ACC112 (cell line): ENCODE measurements around the gene EMID1.

Experiments
- H2AFZ ChIP-seq: fragments of 200-600 bp; sonication (generic); one replicate; pipeline ENCODE4 v1.6.0; 2017; ENCODE audit warnings: antibody characterized with exemption, low read length; ENCODE audit not compliant: unreplicated experiment
- H3K27ac ChIP-seq: fragments of 200-600 bp; sonication (generic); 2 replicates; pipeline ENCODE4 v1.5.1; 2014; ENCODE audit warnings: low read depth, mild to moderate bottlenecking, antibody characterized with exemption, low read length, moderate library complexity
- H3K27me3 ChIP-seq: fragments of 200-600 bp; sonication (generic); 2 replicates; pipeline ENCODE4 v1.6.1; 2014; ENCODE audit warnings: mild to moderate bottlenecking, antibody characterized with exemption, low read length, moderate library complexity, mixed read lengths; ENCODE audit not compliant: insufficient read depth
- H3K36me3 ChIP-seq: fragments of 200-600 bp; sonication (generic); 2 replicates; pipeline ENCODE4 v1.6.1; 2016; ENCODE audit warnings: mild to moderate bottlenecking, antibody characterized with exemption, low read length, moderate library complexity, mixed read lengths; ENCODE audit not compliant: insufficient read depth
- H3K4me1 ChIP-seq: fragments of 200-600 bp; sonication (generic); one replicate; pipeline ENCODE4 v1.6.1; 2016; ENCODE audit warnings: low read length, mixed read lengths; ENCODE audit not compliant: insufficient read depth, unreplicated experiment, control insufficient read depth
- H3K4me3 ChIP-seq: fragments of 200-600 bp; sonication (generic); 2 replicates; pipeline ENCODE4 v1.5.1; 2014; ENCODE audit warnings: mild to moderate bottlenecking, low read depth, low read length
- H3K79me2 ChIP-seq: fragments of 200-600 bp; sonication (generic); one replicate; pipeline ENCODE4 v1.6.0; 2016; ENCODE audit warnings: low read length; ENCODE audit not compliant: control insufficient read depth, unreplicated experiment, insufficient read depth

EMID1 gene

DNA sequence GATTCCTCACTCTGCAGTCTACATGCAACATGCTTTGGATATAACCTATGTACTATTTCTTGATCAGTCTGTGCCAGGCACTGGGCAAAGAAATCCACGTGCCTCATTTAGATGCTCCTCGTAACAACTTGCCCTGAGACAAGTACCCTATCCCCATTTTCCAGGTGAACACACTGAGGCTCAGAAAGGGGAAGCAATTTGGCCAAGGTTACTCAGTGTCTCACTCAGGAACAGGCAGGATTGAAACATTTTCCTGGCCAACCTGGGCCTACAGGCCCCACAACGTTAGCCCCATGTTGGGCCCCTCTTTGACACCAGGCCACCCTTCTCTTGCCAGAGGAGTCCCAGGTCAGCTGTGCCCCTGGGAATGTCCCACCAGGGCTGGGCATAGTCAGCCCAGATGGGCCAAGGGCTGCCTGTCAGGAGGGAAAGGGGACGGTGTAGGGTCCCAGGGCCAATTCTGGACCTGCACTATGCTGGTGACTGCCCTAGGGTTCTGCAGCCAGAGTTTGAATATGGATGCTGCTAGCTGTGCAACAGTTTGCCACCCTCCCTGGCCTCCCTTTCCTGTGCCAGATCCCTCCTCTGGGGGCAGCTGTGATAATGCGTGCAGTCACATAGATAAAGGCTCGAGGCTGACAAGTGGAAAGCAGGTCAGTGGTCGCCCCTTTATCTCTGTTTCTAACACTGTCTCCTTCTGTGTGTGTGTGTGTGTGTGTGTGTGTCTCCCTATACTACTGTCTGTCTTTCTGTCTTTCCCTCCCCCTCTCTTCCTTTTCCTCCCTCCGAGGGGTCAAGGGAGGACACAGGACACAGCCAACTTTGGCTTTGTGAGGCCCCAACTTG is 10.4 kb upstream of the EMID1 start:
- Histone ChIP-seq H3K27ac (no peak overlapping the region), H2AFZ (no peak overlapping the region), H3K79me2 (no peaks in the 10 kb centered on the region), H3K27me3 (no peaks in the 10 kb centered on the region), H3K4me3 (no peak overlapping the region), H3K36me3 (no peaks in the 10 kb centered on the region), H3K4me1 (no peaks in the 10 kb centered on the region)

DNA sequence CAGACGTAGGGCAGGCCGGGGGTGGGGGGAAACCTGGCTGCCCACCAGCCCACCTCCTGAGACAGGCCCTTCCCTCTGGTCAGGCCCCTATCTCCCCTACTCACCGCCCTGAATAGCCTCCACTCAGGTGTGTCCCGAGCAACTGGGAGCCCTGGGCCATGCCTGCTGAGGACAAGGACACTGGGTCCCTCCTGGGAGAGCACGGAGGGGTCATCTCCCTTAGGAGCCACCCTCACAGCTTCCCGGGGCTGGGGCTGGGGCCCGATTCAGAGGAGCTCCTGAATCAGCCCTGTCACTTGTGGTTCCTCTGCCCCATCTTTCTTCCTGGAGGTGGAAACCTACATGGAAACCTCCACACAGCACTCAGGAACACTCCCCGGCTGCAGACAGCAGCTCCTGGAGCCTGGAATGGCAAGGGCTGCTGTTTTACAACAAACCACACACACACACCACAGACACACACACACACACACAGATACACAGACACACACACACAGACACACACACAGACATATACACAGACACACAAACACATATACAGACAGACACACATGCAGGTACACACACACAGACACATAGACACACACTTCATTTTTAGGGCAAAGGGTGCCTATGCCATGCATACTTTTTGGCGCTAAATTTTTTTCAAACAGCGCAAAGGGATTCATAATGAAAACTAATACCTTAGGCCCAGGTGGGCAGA is 9.6 kb upstream of the EMID1 start:
- no peaks in the 10 kb centered on the region for H3K79me2 ChIP-seq
- no peak overlapping the region for H2AFZ ChIP-seq
- no peaks in the 10 kb centered on the region for H3K36me3 ChIP-seq
- H3K4me1 ChIP-seq, result no peaks in the 10 kb centered on the region
- no peak overlapping the region for H3K4me3 ChIP-seq
- no peaks in the 10 kb centered on the region for H3K27me3 ChIP-seq
- H3K27ac ChIP-seq, result no peak overlapping the region

DNA sequence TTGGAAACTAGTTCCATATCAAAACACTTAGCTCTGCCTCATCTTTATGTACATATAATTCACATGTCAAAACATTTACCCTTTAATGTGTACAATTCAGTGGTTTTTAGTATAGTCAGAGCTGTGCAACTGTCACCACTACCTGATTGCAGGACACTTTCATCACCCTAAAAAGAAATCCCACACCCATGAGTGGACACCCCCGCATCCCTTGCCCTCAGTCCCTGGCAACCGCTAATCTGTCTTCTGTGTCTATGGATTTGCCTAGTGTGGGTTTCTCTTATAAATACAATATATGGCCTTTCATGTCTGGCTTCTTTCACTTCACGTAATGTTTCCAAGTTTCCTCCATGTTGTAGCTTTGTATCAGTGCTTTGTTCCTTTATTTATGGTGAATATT is 8.6 kb upstream of the EMID1 start:
- Histone ChIP-seq H3K27ac (no peak overlapping the region), H3K27me3 (no peaks in the 10 kb centered on the region), H2AFZ (no peak overlapping the region), H3K4me1 (no peaks in the 10 kb centered on the region), H3K4me3 (no peak overlapping the region), H3K79me2 (no peaks in the 10 kb centered on the region), H3K36me3 (no peaks in the 10 kb centered on the region)

DNA sequence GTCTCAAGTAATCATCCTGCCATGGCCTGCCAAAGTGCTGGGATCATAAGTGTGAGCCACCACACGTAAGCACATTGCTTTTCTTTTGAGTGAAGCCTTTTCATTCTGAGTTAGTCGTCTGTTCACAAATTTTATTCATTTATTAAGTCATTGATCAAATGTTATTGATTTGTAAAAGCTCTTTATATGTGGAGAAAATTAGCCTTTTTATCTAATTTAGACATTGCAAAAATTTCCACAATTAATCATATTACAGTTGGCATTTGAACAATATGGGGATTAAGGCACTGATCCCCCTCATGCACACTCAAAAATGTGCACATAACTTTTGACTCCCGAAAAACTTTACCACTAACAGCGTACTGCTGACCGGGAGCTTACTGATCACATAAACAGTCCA is 7.5 kb upstream of the EMID1 start:
- no peaks in the 10 kb centered on the region for H3K4me1 ChIP-seq
- no peaks in the 10 kb centered on the region for H3K36me3 ChIP-seq
- no peak overlapping the region for H3K27ac ChIP-seq
- no peak overlapping the region for H2AFZ ChIP-seq
- no peaks in the 10 kb centered on the region for H3K79me2 ChIP-seq
- H3K4me3 ChIP-seq, result no peak overlapping the region
- H3K27me3 ChIP-seq, result no peaks in the 10 kb centered on the region

DNA sequence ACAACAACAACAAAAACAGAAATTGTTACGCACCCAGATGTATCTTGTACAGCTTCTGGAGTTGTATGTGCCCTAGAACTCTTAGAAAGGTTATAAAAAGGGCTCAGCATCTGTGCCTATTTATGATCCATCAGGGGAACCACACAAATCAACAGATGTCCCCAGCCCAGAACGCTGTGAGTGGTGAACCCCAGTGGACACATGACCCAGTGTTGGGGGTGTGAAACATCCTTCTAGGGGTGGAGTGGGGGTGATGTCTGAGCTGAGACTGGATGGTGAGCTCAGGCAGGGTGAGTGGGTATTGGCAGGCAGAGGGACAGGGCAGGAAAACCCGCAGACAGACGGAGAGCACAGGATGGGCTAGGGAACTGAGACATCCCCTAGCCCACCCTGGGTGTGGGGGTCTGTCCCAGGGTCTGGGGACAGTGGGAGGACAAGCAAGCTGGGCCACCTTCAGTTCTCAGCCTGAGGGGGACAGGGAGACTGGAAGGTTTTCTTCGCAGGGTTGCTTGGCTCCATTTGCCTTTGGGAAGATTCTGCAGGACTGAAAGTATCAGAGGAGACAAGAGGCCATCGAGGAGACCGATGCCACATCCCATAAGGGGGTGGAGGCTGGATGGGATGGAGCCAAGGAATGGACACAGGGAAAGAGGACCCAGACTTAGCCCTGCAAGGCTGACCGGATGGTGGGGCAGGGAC is 5.8 kb upstream of the EMID1 start:
- no peak overlapping the region for H2AFZ ChIP-seq
- no peak overlapping the region for H3K4me3 ChIP-seq
- no peaks in the 10 kb centered on the region for H3K79me2 ChIP-seq
- H3K27ac ChIP-seq, result no peak overlapping the region
- H3K4me1 ChIP-seq, result no peaks in the 10 kb centered on the region
- H3K36me3 ChIP-seq, result no peaks in the 10 kb centered on the region
- H3K27me3 ChIP-seq, result no peaks in the 10 kb centered on the region

DNA sequence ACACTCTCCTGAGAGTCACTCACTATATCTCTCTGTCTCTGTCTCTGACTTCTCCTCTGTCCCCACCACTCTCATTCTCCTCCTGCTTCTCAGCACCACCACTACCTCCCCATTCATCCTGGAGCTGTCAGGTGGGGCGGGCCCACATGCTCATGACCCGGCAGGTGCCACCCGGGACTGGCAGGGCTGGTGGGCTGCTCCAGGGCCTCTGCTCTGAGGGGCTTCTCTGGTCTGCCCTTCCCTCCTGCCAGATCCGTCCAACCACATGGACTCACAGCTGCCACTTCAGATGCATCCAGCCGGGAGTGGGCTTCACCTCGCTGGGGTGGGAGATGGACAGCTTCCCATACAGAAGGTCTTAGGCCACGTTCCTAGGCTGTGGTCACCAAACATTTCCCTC is 4.8 kb upstream of the EMID1 start:
- Histone ChIP-seq H3K4me3 (no peak overlapping the region), H3K4me1 (no peaks in the 10 kb centered on the region), H3K36me3 (no peaks in the 10 kb centered on the region), H3K27me3 (peaks cover 7% of the 10 kb centered on the region; the same call in 1 of the 2 replicates), H3K27ac (no peak overlapping the region), H3K79me2 (no peaks in the 10 kb centered on the region), H2AFZ (no peak overlapping the region)

DNA sequence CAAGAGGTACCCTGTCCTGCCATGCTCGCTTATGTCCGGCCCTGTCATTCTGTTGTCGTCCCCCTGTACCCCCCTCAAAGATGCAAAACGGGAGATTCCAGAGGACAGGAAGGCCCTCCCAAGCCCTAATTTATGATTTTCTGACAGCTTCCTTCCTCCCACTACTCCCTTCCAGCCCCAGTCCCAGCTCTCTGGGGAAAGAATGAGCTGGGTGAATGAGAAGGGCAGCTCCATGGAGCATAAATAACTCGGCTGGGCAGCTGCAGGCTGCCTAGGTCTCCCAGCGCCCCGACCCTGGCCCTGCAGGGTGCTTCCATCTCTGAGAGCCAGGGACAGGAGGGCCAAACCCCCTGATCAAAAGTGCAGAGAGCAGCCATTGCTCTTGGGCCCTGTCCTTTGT is 3.9 kb upstream of the EMID1 start:
- no peaks in the 10 kb centered on the region for H3K79me2 ChIP-seq
- H3K27ac ChIP-seq, result no peak overlapping the region
- no peaks in the 10 kb centered on the region for H3K36me3 ChIP-seq
- no peaks in the 10 kb centered on the region for H3K4me1 ChIP-seq
- no peak overlapping the region for H3K4me3 ChIP-seq
- peaks cover 16% of the 10 kb centered on the region for H3K27me3 ChIP-seq
- H2AFZ ChIP-seq, result no peak overlapping the region

DNA sequence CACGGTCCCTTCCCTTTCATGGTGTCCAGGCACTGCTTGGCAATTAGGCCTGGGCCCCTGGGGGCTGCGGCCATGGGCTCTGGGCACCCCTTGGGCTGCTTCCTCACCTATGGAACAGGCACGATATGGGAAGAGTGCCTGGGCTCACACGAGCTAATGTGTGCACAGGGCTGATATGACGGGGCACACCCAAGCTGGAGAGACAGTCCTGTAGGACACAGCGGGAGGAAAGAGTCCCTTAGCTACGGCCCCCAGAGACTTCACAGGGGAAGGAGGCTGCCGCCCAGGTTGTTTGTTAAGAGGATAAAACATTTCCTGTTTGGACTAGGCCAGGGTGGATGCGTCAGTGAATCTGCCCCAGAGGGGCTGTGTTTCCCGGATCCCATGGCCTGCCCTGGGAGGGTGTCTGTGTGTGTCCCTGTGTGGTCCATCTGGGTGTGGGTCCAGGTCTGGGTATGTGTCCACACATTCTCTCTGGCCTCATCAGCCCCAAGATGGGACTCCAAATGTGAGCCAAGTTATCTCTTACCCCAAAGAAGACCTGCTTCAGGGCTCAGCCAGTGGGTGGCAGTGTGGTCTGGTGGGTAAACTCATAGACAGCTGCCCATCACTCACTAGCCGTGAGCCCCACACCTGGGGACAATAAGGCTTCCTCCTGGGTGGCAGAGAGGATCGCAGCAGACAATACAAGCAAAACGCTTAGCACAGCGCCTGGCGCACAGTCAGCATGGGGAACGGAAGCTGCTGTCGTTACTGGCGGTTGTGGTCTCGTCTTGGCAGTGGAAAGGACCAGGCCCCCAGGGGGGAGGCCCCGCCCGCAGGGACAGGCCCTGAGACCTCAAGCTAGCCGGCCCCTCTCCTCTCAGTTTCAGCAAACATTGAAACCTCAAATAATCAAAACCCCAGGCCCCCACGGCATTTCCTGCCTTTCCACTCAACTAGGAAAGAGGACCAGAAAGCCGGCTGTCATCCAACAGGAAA is 3.2 kb upstream of the EMID1 start:
- H3K27ac ChIP-seq, result no peak overlapping the region
- H3K4me1 ChIP-seq, result no peaks in the 10 kb centered on the region
- no peak overlapping the region for H2AFZ ChIP-seq
- peaks cover 19% of the 10 kb centered on the region for H3K27me3 ChIP-seq
- H3K4me3 ChIP-seq, result no peak overlapping the region
- H3K79me2 ChIP-seq, result no peaks in the 10 kb centered on the region
- no peaks in the 10 kb centered on the region for H3K36me3 ChIP-seq

DNA sequence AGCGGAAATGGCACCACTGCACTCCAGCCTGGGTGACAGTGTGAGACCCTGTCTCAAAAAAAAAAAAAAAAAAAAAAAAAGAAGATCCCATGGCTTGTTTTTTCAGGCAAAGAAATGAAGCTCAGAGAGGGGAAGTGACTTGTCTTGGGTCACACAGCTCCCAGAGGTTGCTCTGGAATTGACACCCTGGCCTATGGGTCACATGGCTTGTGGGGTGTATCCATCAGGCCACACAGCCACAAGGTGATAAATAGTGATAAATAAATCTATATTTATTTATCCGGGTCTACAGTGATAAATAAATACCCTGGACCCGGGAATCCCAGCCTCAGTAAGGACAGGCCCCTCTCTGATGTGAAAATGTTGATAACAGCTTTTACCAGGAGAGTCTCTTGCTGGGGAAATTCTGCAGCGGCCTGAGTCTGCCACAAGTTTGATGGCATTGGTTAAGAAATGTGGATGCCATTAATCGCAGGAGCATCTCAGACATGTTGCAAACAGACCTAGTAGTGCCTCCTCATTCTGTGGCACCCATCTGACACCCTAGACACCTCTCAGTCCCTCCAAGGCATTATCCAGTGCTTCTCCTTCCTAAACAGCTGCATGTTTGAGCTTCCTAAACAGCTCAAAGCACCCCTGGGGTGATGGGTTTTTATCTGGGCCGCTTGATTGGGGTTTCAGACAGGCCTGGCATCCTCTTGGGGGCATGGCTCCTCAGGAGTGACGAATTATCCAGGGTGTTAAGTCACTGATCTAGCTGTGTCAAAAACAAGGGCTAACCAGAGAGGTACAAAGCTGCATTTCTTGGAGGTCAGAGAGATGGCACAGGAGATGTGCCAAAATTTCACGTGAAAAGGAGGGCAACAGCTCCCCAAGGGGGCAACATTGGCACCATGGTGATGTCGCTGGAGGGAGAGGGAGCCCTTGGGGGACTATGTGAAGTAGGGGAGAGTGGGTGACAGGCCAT is 1.9 kb upstream of the EMID1 start:
- Histone ChIP-seq H3K36me3 (no peaks in the 10 kb centered on the region), H3K4me3 (no peak overlapping the region), H3K27ac (no peak overlapping the region), H3K27me3 (peaks cover 19% of the 10 kb centered on the region), H2AFZ (no peak overlapping the region), H3K4me1 (no peaks in the 10 kb centered on the region), H3K79me2 (no peaks in the 10 kb centered on the region)
